SK-N-SH (cell line): Measurements from ENCODE around the gene LAMTOR1. TPM values are rescaled to one million over a fixed set of nuclear protein-coding genes. Genes with fewer than 3 reads are reported as not detected.

ENCODE experiments used
- CTCF ChIA-PET: fragments of 300-600, 350-600 bp; formaldehyde crosslinking; extraction: SDS; loops from one replicate; lab custom pipeline; 2021; lab: Yijun Ruan, JAX
- POLR2A ChIA-PET: fragments of 350-600 bp; sonication (Branson Sonifier 250); formaldehyde crosslinking; extraction: SDS; loops from one replicate; lab custom pipeline; 2020; ENCODE audit warnings: antibody characterized with exemption, inconsistent platforms; lab: Yijun Ruan, JAX
- DNase-seq: peaks from one replicate; pipeline ENCODE4 v3.0.0; 2012
- H2AFZ ChIP-seq: fragments of 200-600 bp; sonication (generic); 2 replicates; pipeline ENCODE4 v1.8.1; 2016; ENCODE audit warnings: antibody characterized with exemption, mild to moderate bottlenecking, low read depth
- H3F3A ChIP-seq: fragments of 200-600 bp; sonication (generic); replicated peaks from 2 replicates; pipeline ENCODE3; 2016; ENCODE audit warnings: antibody characterized with exemption, mild to moderate bottlenecking; ENCODE audit not compliant: insufficient read depth
- H3K27ac ChIP-seq, 2 experiments: fragments of 200-500 bp in 1 of 2; fragments of 200-600 bp in 1 of 2; sonication (Bioruptor generic) in 1 of 2; sonication (generic), shearing (Covaris generic) in 1 of 2; 2 replicates each; pipeline versions ENCODE4 v1.5.1 to v1.6.1; 2014 to 2016; ENCODE audit warnings: low read depth in 2 of 2, inconsistent platforms in 1 of 2, low read length in 1 of 2, mild to moderate bottlenecking in 1 of 2, mixed read lengths in 1 of 2
- H3K27me3 ChIP-seq: fragments of 200-600 bp; sonication (generic), shearing (Covaris generic); 2 replicates; pipeline ENCODE4 v1.6.1; 2016; ENCODE audit warnings: mixed run types; ENCODE audit not compliant: insufficient read depth
- H3K36me3 ChIP-seq, 2 experiments: fragments of 200-500 bp in 1 of 2; fragments of 200-600 bp in 1 of 2; sonication (Bioruptor generic) in 1 of 2; sonication (generic) in 1 of 2; replicated peaks in 1 of 2; 2 replicates each; pipeline versions ENCODE3 to v1.5.1; 2014 to 2016; ENCODE audit warnings: low read length in 1 of 2, mild to moderate bottlenecking in 1 of 2; ENCODE audit not compliant: insufficient read depth in 2 of 2, control insufficient read depth in 1 of 2
- H3K4me1 ChIP-seq, 2 experiments: fragments of 200-500 bp in 1 of 2; fragments of 200-600 bp in 1 of 2; sonication (Bioruptor generic) in 1 of 2; sonication (generic), shearing (Covaris generic) in 1 of 2; 2 replicates each; pipeline versions ENCODE4 v1.5.1 to v1.6.1; 2014 to 2016; ENCODE audit warnings: low read depth in 1 of 2, low read length in 1 of 2, mixed run types in 1 of 2; ENCODE audit not compliant: insufficient read depth in 2 of 2, control insufficient read depth in 1 of 2
- H3K4me2 ChIP-seq: fragments of 200-600 bp; sonication (generic), shearing (Covaris generic); 2 replicates; pipeline ENCODE4 v1.6.1; 2017; ENCODE audit warnings: mixed run types
- H3K4me3 ChIP-seq, 2 experiments: fragments of 200-500 bp in 1 of 2; fragments of 200-600 bp in 1 of 2; sonication (Bioruptor generic) in 1 of 2; sonication (generic), shearing (Covaris generic) in 1 of 2; 2 replicates each; pipeline versions ENCODE4 v1.5.1 to v1.8.1; 2014 to 2016; ENCODE audit warnings: low read depth in 2 of 2, inconsistent platforms in 1 of 2, low read length in 1 of 2, mild to moderate bottlenecking in 1 of 2, mixed read lengths in 1 of 2, moderate library complexity in 1 of 2
- H3K79me2 ChIP-seq: fragments of 200-600 bp; sonication (generic); 2 replicates; pipeline ENCODE4 v1.8.1; 2017; ENCODE audit warnings: mild to moderate bottlenecking; ENCODE audit not compliant: insufficient read depth
- H3K9ac ChIP-seq: fragments of 200-600 bp; sonication (generic); 2 replicates; pipeline ENCODE4 v1.6.1; 2017; ENCODE audit warnings: mixed run types
- H3K9me2 ChIP-seq: fragments of 200-600 bp; sonication (generic); 2 replicates; pipeline ENCODE4 v1.6.1; 2017; ENCODE audit warnings: mixed run types
- H3K9me3 ChIP-seq: fragments of 200-600 bp; sonication (generic); 2 replicates; pipeline ENCODE4 v1.6.1; 2017; ENCODE audit warnings: mixed run types, mild to moderate bottlenecking, moderate library complexity
- H4K20me1 ChIP-seq: fragments of 200-600 bp; sonication (generic); 2 replicates; pipeline ENCODE4 v1.6.1; 2017; ENCODE audit warnings: mild to moderate bottlenecking, mixed run types; ENCODE audit not compliant: insufficient read depth
- CHD2 ChIP-seq: fragments of 150-350 bp; IDR thresholded peaks from 2 replicates; pipeline ENCODE4 v1.6.1; 2018; ENCODE audit warnings: low read length; ENCODE audit not compliant: partially characterized antibody
- ELF1 ChIP-seq: IDR thresholded peaks from 2 replicates; pipeline ENCODE4 v1.4.0; 2012
- EP300 ChIP-seq, 2 experiments: IDR thresholded peaks; 2 replicates each; pipeline versions ENCODE4 v1.4.0 to v1.6.1; 2012; ENCODE audit warnings: borderline replicate concordance in 1 of 2, low read depth in 1 of 2, low read length in 1 of 2
- FOSL2 ChIP-seq: IDR thresholded peaks from 2 replicates; pipeline ENCODE4 v1.4.0; 2012; ENCODE audit warnings: low read depth, mild to moderate bottlenecking, moderate library complexity, borderline replicate concordance
- FOXJ3 ChIP-seq: sonication (generic); formaldehyde crosslinking; IDR thresholded peaks from 2 replicates; pipeline ENCODE4 v1.5.1; 2020; ENCODE audit warnings: mild to moderate bottlenecking, missing genetic modification reagents
- FOXM1 ChIP-seq: IDR thresholded peaks from 2 replicates; pipeline ENCODE4 v1.4.0; 2012; ENCODE audit warnings: low read depth, mild to moderate bottlenecking
- GABPA ChIP-seq: IDR thresholded peaks from 2 replicates; pipeline ENCODE4 v1.4.0; 2012; ENCODE audit warnings: low read depth, mild to moderate bottlenecking
- GATA2 ChIP-seq: sonication (generic); formaldehyde crosslinking; IDR thresholded peaks from 2 replicates; pipeline ENCODE4 v1.5.0; 2020; ENCODE audit warnings: mild to moderate bottlenecking, missing genetic modification reagents
- MEF2A ChIP-seq: IDR thresholded peaks from 2 replicates; pipeline ENCODE4 v1.4.0; 2012; ENCODE audit warnings: low read depth, borderline replicate concordance
- NFIC ChIP-seq: IDR thresholded peaks from 2 replicates; pipeline ENCODE4 v1.4.0; 2012; ENCODE audit warnings: borderline replicate concordance
- NRF1 ChIP-seq: IDR thresholded peaks from 2 replicates; pipeline ENCODE4 v1.6.1; 2012; ENCODE audit warnings: low read depth, mild to moderate bottlenecking, low read length
- POLR2AphosphoS5 ChIP-seq: IDR thresholded peaks from 2 replicates; pipeline ENCODE4 v1.6.1; 2012; ENCODE audit warnings: low read depth, low read length
- RXRA ChIP-seq: IDR thresholded peaks from 2 replicates; pipeline ENCODE4 v1.4.0; 2012; ENCODE audit warnings: low read depth, mild to moderate bottlenecking, borderline replicate concordance
- SIN3A ChIP-seq: IDR thresholded peaks from 2 replicates; pipeline ENCODE4 v1.6.1; 2012; ENCODE audit warnings: low read depth, mild to moderate bottlenecking, low read length, moderate library complexity, borderline replicate concordance
- SMC3 ChIP-seq: IDR thresholded peaks from 2 replicates; pipeline ENCODE4 v1.6.1; 2012; ENCODE audit warnings: low read depth, low read length, improper control_type of control experiment
- TCF12 ChIP-seq: IDR thresholded peaks from 2 replicates; pipeline ENCODE4 v1.4.0; 2012
- TEAD4 ChIP-seq: IDR thresholded peaks from 2 replicates; pipeline ENCODE4 v1.4.0; 2012; ENCODE audit warnings: mild to moderate bottlenecking, borderline replicate concordance; ENCODE audit not compliant: insufficient read depth
- YY1 ChIP-seq: IDR thresholded peaks from 2 replicates; pipeline ENCODE4 v1.4.0; 2012; ENCODE audit warnings: low read depth, mild to moderate bottlenecking
- WGBS: methylation state at CpG from one replicate; pipeline ENCODE4 v1.1.6; 2017; ENCODE audit warnings: low lambda C conversion rate; 5-methylcytosine and 5-hydroxymethylcytosine counted together
- polyA plus RNA-seq, 3 experiments: library from polyadenylated mRNA; depleted of rRNA; stranded (reverse); fragments of >200 nt; gene quantifications; 2 replicates each; pipeline ENCODE4 v1.2.3, GENCODE V29; 2012
- small RNA-seq, 7 experiments: library from RNA; depleted of rRNA; stranded (forward); fragments of <200 nt; gene quantifications; one replicate each; pipeline ENCODE3, GENCODE V24; 2012
- TF ChIP-seq, protein P1 (sequence below): IDR thresholded peaks from 2 replicates; pipeline ENCODE4 v1.4.0; 2012; ENCODE audit warnings: low read depth, borderline replicate concordance
- TF ChIP-seq, protein P2 (sequence below): fragments of 150-350 bp; IDR thresholded peaks from 2 replicates; pipeline ENCODE4 v1.6.1; 2016; ENCODE audit warnings: mild to moderate bottlenecking, low read depth, low read length

Gene LAMTOR1
- polyA plus RNA-seq, 1 of the 3 experiments (the other 2 are of a cell fraction), result 128 TPM

DNA sequence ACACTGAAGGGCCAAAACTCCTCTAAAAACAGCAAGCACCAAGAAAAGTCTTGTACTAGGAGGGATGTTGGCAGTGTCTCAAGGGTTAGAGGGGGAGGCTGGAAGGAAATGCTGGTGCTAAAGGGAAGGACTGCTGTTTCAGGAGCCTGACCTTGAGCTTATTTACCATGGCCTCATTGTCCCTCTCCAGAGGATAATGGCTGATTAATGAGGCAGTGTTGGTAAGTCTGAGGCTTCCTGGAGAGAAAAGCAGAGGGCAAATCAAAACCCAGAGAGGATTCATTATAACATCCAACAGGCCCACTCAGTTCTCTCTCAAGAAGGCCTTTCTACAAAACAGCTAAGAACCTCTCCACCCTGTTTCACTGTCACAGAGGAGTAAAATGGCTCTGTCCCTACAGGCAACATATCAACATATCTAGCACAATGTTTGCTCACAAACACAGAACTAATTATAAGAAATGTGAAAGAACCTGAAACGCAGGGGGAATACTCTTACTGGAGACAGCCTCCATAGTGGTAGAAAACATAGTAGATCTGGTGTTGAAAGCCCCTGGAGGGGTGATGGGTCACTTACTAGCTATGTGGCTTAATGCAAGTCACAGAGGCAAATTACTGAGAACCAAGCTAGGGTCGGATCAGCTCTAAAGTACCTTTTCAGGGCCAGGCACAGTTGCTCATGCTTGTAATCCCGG is 54.2 kb downstream of the LAMTOR1 start:
- DNase-seq, result no peak

More for the DNA sequence above, 54.2 kb downstream of the LAMTOR1 start:
- ChIA-PET POLR2A (interaction anchor here (0.6 to 1.1 kb wide), 2 partner anchors 23 to 35 kb away, joined by 3 to 4 read pairs; no protein-coding TSS in a partner anchor), CTCF (interaction anchor here (0.8 to 1.9 kb wide), 4 partner anchors 10 to 42 kb away, joined by 3 to 7 read pairs (median 5); no protein-coding TSS in a partner anchor)
- 91% methylated on average over 3 of the region's 3 CpGs for WGBS
- Histone ChIP-seq H3K9ac (no peak overlapping the region), H3F3A (no peaks in the 10 kb centered on the region), H3K4me1 (peaks cover 0 to 4% of the 10 kb centered on the region in 2 experiments; a peak in 1 of 4 replicates), H3K79me2 (peaks cover 97% of the 10 kb centered on the region), H3K9me2 (no peaks in the 10 kb centered on the region), H2AFZ (no peak overlapping the region), H3K4me3 (no peak overlapping the region), H3K27ac (no peak overlapping the region; a peak in 1 of 4 replicates), H3K36me3 (peaks cover 6 to 14% of the 10 kb centered on the region in 2 experiments), H4K20me1 (no peaks in the 10 kb centered on the region), H3K4me2 (no peak overlapping the region), H3K27me3 (no peaks in the 10 kb centered on the region), H3K9me3 (no peaks in the 10 kb centered on the region)
- TF ChIP-seq NRF1 (no peak), FOXM1 (no peak), NFIC (no peak), EP300 (IDR thresholded peaks at IDR 0.05; ENCODE audit: borderline replicate concordance in 1 of 2, low read depth in 1 of 2, low read length in 1 of 2) (no peak), FOSL2 (no peak), FOXJ3 (CRISPR knock-in tag) (no peak), SMC3 (no peak), YY1 (no peak), POLR2AphosphoS5 (no peak), MEF2A (no peak), CHD2 (no peak), SIN3A (no peak), ELF1 (no peak), TEAD4 (no peak), TCF12 (no peak), GABPA (no peak), GATA2 (CRISPR knock-in tag) (no peak), RXRA (no peak)
- TF ChIP-seq, protein P1, sequence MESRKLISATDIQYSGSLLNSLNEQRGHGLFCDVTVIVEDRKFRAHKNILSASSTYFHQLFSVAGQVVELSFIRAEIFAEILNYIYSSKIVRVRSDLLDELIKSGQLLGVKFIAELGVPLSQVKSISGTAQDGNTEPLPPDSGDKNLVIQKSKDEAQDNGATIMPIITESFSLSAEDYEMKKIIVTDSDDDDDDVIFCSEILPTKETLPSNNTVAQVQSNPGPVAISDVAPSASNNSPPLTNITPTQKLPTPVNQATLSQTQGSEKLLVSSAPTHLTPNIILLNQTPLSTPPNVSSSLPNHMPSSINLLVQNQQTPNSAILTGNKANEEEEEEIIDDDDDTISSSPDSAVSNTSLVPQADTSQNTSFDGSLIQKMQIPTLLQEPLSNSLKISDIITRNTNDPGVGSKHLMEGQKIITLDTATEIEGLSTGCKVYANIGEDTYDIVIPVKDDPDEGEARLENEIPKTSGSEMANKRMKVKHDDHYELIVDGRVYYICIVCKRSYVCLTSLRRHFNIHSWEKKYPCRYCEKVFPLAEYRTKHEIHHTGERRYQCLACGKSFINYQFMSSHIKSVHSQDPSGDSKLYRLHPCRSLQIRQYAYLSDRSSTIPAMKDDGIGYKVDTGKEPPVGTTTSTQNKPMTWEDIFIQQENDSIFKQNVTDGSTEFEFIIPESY, result no peak
- TF ChIP-seq, protein P2, sequence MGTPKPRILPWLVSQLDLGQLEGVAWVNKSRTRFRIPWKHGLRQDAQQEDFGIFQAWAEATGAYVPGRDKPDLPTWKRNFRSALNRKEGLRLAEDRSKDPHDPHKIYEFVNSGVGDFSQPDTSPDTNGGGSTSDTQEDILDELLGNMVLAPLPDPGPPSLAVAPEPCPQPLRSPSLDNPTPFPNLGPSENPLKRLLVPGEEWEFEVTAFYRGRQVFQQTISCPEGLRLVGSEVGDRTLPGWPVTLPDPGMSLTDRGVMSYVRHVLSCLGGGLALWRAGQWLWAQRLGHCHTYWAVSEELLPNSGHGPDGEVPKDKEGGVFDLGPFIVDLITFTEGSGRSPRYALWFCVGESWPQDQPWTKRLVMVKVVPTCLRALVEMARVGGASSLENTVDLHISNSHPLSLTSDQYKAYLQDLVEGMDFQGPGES, result no peak

Small RNA genes lying within 50 kb of the gene (small RNA-seq; reads per million reads assigned to genes)
- 0 to 2.6 (median 0) reads per million in 7 experiments for gene MIR3165
- gene RNU6-72P, result 0 reads per million in 7 experiments

Other genes with a start within 250 kb of the LAMTOR1 start
- not detected in 2 replicates for gene DEFB131B, start 224.8 kb downstream of the LAMTOR1 start, polyA plus RNA-seq (2012; rRNA removed)
- gene XNDC1N, start 174.7 kb downstream of the LAMTOR1 start, polyA plus RNA-seq (2012; rRNA removed), result 3.4 and 4.5 TPM in 2 replicates
- gene RNF121, start 174.3 kb downstream of the LAMTOR1 start, polyA plus RNA-seq (2012; rRNA removed), result 49.5 and 67.5 TPM in 2 replicates
- 5.0 and 6.8 TPM in 2 replicates for gene IL18BP, start 104.4 kb downstream of the LAMTOR1 start, polyA plus RNA-seq (2012; rRNA removed)
- 111 TPM in 2 replicates for gene NUMA1, start 22.8 kb downstream of the LAMTOR1 start, polyA plus RNA-seq (2012; rRNA removed)
- 7.3 and 8.0 TPM in 2 replicates for gene LRRC51, start 22.4 kb downstream of the LAMTOR1 start, polyA plus RNA-seq (2012; rRNA removed)
- not detected in 2 replicates for gene TOMT, start 2.6 kb upstream of the LAMTOR1 start, polyA plus RNA-seq (2012; rRNA removed)
- 85.6 and 92.3 TPM in 2 replicates for gene ANAPC15, start 9.4 kb upstream of the LAMTOR1 start, polyA plus RNA-seq (2012; rRNA removed)
- not detected in 2 replicates for gene FOLR3, start 32.4 kb upstream of the LAMTOR1 start, polyA plus RNA-seq (2012; rRNA removed)
- 0.26 TPM in 1 of 2 replicates, not detected in the other for gene FOLR1, start 88.8 kb upstream of the LAMTOR1 start, polyA plus RNA-seq (2012; rRNA removed)
- not detected in 2 replicates for gene FOLR2, start 113.5 kb upstream of the LAMTOR1 start, polyA plus RNA-seq (2012; rRNA removed)
- gene INPPL1, start 121.5 kb upstream of the LAMTOR1 start, polyA plus RNA-seq (2012; rRNA removed), result 123 and 138 TPM in 2 replicates
- gene PHOX2A, start 140.9 kb upstream of the LAMTOR1 start, polyA plus RNA-seq (2012; rRNA removed), result 65.0 and 75.6 TPM in 2 replicates